HG03064 (cell line): ENCODE results near the gene GPR35.

Experiments used
- ATAC-seq: cut with Tn5 transposase; IDR thresholded peaks from one replicate; pipeline ENCODE4 v1.9.1; 2021; ENCODE audit warnings: low read depth; ENCODE audit not compliant: unreplicated experiment

The GPR35 gene

DNA sequence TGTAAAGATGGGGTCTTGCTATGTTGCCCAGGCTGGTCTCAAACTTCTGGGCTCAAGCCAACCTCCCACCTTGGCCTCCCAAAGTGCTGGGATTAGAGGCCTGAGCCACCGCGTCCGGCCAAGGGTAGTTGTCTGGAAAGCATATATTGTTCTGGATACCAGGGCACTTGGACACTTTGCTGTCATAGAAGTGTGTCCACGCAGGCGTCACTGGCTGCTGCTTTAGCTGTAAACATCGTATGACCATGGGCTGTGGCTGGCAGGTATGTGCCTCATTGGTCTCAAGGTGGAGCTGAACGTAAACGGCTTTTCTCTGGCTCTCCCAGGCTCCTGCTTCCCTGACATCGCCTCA lies 3.2 kb upstream of the GPR35 start:
- ATAC-seq: no peak

DNA sequence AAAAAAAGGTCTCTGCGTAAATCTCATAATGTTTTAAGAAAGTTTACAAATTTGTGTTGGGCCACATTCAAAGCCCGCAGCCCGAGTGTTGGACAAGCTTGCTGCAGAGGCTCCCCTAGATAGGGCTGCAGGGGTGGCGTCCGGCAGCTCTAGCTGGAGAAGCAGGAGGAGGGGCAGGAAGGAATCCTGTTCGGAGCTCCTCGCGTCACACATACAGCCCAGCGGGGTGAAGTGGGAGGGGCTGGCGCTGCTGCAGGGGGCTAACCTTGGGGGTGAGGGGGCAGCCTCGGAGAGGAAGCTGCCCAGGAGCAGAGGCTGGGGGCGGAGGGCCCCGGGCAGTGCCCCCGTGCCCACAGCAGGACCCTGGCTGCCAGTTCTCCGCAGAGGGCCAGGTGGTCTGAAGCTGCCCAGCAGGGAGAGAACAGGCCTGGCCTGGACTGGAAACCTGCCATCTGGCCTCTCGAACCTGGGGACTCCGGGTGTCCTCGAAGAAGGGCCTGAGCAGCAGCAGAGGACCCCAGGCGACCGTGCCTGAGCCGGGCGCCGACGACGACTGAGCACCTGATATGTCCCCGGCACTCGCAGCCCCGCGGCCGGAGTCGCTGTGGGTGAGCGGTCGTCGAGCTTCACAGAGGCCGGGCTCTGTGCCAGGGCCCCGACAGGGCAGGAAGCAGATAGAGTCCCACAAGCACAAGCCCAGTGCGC lies 2.6 kb upstream of the GPR35 start:
- ATAC-seq: peak; percentile 40

DNA sequence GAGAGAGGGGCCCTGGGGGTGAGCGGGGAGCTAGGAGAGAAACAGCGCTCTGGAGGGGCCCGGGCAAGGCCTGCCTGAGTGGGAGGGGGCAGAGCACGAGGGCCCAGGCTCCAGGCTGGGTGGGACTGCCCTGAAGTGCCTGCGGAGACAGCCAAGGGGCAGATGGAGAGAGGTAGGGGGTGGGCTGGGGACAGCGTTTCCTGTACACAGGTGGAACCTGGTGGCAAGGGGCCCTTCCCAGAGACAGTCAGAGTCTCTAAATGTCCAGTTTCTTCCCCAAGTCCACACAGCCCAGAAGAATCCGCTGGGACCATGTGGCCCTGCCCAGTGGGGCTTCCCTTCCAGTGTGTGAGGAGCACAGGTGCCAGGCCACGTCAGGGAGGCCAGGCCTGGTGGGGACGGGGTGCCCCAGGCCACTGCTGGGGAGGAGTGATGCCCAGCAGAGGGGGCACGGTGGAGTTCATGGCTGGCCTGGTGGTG lies 1.7 kb upstream of the GPR35 start:
- no peak for ATAC-seq

DNA sequence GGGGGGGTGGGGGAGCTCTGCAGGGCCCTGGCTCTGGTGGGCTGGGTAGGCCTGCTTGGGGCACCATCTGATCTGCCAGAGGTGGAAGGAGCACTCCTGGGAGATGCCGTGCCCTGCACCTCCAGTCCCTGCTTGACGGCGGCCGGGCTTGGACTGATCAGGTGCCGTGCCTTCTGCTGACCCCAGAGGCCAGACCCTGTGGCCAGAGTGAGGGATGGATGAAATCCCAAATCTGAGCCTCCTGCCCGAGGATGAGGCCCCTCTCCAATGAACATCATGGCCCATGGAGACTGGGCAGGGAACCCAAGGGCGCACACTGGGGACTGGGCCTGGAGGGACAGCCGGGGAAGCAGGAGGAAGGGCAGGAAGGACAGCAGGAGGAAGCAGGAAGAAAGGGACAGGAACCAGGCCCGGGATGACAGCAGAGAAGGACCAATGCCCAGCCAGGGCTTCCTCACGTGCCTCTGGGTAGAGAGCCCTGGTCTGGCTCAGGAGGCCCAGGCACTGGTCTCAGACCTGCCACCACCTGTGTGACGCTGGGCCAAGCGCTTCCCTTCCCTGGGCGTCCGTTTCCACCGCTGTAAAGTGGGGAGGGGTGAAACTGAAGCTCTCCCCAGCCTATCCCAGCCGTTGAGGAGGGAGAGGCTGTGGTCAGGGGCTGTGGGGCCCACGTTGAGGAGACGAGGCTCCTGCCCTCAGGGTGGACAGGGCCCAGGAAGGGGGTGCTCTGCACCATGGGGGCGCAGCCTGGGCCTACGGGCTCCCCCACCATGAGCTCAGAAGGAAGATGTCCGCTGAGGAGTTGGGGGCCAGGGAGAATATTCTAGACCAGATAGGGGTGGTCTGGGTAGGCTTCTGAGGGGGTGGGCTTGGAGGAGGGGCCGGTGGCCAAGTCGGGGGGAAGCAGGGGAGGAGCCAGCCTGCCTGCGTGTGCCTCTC lies 1.0 kb upstream of the GPR35 start:
- no peak for ATAC-seq

DNA sequence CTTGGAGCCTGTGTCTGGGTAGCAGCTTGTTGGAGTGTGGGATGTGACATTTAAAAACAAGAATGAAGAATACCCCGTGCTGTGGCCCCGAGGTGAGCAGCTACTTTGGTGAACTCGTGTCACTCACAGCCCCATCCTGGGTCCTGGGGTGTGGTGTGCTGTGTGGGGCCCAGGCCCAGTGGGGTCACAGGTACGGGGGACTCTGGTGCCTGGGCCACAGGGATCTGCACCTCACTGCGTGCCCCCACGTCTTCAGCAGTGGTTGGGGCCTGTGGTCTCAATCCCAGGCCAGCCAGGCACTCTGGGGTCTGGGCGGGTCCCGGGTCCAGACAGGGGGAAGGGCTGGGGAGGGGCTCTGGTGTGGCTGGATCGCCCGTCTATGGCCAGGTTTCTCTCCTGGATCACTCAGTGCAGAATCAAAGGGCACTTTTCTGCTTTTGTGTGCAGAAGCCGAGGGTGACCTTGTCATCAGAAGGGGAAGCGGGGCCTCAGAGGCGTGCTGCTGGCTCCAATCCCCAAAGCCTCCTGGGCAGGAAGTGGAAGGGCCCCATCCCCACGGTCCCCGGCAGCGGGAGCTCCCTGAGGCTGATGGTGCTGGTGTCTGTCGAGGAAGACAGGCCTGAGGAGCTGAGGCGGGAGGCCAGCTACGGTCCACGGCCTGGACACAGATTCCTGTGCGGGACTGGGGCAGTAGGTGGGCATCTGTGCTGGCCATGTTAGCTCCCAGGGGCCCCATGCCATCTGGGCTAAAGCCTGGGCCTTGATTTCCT lies 1.4 kb downstream of the GPR35 start:
- ATAC-seq: no peak

DNA sequence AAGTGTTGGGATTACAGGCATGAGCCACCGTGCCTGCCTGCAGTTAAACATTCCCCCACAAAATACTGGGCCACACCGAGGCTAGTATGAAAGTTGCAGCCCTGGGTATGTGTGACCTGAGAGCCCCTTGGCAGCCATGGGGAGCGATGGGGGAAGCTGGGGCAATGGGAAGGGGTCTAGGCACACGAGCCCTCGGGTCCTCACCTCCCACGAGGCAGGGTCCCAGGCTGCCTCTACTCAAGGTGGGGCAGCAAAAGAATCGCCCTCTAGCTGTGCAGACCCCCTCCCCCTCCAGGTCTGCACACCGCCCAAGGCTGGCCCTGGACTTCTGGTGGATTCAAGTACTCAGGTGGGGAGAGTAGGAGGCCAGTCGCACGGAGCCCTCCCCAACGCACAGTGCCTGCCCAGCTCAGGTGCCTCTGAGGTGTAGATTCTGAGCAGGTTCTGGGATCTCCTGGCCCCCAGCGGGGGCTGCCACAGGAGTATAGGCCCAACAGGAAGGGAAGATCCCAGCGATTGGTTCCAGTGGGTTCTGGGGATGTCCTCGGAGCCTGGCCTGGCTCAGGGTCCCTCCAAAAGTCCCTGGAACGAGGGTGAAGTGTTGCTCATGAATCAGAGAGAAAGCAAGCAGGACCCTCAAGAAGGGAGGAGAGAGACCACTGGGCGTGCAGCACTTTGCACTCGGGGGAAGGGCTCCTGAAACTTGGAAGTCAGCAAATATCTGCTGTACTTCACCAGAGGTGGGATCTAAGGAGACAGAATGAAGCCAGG lies 2.6 kb downstream of the GPR35 start:
- ATAC-seq: no peak

DNA sequence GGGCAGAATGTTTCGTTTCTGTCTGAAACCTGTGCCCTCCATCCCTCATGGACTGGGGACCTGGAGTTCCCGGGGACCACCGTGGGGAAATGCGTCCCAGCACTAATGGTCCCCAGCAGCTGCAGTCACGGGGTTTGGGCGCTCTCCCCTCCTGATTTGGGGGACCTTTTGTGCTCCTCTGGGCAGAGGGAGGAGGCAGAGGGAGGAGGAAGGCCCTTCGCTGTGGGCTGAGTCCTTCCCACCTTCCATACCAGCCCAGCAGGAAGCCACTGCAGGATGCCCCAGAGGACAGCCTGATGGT lies 3.2 kb downstream of the GPR35 start:
- ATAC-seq: no peak

DNA sequence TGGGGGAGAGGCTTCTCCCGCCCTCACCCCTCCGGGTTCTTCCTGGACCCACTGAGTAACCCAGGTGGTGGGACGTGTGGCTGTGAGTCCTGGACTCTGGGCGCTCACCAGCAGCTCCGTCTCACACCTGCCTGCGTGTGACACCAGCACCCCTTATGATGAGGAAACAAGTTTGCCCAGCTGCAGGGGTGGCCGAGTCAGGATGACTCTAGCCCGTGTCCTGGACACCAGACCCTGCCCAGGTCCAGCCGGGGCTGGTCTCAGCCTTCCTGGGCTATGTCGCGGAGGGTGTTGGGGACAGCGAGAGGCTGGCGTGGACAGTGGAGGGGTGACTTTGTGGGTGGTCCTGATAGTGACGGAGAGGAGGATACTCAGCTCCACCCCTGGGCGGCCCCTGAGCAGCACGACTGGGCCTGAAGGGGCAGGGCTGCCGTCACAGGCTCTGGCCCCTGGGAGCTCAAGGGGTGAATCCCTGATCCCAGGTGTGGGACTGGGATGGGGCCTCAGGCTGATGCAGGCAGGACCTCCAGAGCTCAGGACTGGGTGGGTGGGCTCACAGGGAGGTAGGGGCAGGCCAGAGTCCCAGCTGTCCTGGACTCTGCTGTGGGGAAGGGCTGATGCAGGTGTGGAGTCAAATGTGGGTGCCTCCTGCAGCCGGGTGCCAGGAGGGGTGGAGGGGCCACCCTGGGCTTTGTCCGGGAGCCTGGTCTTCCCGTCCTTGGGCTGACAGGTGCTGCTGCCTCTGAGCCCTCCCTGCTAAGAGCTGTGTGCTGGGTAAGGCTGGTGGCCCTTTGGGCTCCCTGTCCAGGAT lies 3.7 kb downstream of the GPR35 start:
- no peak for ATAC-seq

DNA sequence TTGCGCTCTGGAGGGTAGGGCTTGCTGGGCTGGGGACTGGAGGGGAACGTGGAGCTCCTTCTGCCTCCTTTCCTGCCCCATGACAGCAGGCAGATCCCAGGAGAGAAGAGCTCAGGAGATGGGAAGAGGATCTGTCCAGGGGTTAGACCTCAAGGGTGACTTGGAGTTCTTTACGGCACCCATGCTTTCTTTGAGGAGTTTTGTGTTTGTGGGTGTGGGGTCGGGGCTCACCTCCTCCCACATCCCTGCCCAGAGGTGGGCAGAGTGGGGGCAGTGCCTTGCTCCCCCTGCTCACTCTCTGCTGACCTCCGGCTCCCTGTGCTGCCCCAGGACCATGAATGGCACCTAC lies 4.3 kb downstream of the GPR35 start:
- no peak for ATAC-seq

DNA sequence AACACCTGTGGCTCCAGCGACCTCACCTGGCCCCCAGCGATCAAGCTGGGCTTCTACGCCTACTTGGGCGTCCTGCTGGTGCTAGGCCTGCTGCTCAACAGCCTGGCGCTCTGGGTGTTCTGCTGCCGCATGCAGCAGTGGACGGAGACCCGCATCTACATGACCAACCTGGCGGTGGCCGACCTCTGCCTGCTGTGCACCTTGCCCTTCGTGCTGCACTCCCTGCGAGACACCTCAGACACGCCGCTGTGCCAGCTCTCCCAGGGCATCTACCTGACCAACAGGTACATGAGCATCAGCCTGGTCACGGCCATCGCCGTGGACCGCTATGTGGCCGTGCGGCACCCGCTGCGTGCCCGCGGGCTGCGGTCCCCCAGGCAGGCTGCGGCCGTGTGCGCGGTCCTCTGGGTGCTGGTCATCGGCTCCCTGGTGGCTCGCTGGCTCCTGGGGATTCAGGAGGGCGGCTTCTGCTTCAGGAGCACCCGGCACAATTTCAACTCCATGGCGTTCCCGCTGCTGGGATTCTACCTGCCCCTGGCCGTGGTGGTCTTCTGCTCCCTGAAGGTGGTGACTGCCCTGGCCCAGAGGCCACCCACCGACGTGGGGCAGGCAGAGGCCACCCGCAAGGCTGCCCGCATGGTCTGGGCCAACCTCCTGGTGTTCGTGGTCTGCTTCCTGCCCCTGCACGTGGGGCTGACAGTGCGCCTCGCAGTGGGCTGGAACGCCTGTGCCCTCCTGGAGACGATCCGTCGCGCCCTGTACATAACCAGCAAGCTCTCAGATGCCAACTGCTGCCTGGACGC lies 4.9 kb downstream of the GPR35 start:
- no peak for ATAC-seq

DNA sequence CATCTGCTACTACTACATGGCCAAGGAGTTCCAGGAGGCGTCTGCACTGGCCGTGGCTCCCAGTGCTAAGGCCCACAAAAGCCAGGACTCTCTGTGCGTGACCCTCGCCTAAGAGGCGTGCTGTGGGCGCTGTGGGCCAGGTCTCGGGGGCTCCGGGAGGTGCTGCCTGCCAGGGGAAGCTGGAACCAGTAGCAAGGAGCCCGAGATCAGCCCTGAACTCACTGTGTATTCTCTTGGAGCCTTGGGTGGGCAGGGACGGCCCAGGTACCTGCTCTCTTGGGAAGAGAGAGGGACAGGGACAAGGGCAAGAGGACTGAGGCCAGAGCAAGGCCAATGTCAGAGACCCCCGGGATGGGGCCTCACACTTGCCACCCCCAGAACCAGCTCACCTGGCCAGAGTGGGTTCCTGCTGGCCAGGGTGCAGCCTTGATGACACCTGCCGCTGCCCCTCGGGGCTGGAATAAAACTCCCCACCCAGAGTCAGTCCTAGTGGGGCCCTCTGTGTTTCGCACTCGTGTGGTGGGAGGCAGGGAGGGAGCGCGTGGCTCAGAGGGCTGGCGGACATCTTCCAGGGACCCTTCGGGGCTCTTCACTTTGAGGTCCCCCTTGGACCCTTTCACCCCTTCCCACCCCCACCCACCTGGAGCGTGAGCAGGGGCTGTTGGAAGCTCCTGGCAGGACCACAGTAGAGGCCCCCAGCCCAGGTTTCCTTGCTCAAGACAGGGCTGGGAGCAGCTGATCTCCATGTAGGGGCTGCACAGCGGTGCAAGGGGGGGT lies 5.7 kb downstream of the GPR35 start:
- ATAC-seq: no peak

DNA sequence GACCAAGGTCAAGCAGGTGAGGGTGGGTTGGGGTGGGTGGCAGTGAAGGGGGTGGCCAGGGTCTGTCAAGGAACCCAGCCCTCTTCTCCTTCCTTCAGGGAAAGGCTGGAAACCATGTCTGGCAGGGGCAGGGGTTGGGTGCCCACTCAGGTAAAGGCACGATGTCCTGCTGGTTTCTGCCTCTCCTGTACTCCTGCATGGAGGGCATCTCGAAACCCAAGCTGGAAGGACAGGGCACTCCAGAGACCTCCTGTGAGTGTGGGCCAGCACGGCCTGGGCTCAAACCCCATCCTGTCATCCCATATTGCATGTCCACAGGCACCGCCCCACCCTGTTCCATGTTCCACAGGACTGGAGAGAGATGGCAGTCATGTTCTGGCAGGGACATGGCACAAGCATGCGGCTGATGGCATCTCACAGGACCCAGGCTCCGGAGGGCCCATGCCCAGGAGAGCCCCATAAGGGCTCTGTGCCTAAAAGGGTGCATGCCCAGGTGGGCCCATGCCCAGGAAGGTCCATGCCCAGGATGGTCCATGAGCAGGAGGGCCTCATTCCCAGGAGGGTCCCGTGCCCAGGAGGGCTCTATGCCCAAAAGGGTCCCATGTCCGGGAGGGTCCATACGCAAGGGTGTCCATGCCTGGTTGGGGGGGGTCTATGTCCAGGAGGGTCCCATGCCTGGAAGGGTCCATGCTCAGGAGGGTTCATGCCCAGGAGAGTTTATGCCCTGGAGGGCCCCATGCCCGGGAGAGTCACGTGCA lies 6.4 kb downstream of the GPR35 start:
- no peak for ATAC-seq

DNA sequence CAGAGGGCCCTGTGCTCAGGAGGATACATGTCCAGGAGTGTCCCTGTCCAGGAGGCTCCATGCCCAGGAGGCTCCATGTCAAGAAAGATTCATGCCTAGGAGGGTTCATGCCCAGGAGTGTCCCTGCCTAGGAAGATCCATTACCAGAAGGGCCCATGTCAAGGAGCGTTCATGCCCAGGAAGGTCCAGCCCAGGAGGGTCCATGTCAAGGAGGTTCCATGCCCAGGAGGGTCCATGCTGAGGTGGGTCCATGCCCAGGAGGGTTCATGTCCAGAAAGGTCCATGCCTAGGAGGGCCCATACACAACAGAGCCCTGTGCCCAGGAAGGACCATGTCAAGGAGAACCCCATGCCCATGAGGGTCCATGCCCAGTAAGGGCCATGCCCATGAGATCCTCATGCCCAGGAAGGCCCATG lies 7.0 kb downstream of the GPR35 start:
- ATAC-seq: no peak

DNA sequence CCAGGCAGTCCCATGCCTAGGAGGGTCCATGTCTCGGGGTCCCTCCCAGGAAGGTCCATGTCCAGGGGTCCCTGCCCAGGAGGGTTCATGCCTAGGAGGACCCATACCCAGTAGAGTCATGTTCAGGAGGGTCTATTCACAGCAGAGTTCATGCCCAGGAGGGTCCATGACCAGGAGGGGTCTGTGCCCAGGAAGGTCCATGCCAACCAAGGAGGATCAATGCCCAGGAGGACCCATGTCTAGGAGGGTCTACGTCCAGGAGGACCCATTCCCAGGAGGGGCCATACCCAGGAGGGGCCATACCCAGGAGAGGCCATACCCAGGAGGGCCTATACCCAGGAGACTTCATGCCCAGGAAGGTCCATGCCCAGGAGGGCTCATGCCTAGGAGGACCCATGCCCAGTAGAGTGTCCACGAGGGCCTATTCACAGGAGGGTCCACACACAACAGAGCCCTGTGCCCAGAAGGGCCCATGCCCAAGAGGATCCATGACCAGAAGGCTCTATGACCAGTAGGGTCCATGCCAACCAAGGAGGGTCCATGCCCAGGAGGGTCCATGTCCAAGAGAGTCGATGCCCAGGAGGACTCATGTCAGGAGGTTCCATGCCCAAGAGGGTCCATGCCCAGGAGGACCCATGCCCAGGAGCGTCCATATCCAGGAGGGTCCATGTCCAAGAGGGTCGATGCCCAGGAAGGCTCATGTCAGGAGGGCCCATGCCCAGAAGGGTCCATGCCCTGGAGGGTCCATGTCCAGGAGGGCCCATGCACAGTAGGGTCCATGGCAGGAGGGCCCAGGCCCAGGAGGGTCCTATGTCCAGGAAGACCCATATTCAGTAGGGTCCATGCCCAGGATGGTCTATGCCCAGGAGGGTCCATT lies 10.1 kb downstream of the GPR35 start:
- no peak for ATAC-seq

DNA sequence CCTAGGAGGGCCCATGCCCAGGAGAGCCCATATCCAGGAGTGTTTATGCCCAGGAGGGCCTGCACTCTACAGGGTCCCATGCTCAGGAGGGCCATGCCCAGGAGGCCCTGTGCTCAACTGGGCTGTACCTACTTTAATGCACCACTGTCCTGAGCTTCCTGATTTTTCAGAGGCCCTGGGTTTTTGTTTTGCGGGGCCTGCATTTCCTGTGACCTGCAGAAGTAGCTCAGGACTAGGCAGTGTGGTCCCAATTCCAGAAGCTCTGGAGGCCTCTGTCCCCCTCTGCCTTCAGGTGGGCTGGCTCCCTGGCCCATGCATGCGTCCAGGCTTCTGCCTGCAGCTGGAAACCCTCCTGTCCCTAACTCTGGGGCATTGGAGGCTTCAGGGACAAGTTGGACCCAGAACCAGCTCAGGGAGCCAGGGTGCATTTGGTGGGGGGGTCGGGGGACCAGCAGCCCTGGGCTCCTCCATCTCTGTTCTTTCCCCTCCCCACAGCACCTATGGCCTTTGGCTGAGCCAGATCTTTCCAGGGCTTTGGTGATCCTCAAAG lies 10.8 kb downstream of the GPR35 start:
- no peak for ATAC-seq

DNA sequence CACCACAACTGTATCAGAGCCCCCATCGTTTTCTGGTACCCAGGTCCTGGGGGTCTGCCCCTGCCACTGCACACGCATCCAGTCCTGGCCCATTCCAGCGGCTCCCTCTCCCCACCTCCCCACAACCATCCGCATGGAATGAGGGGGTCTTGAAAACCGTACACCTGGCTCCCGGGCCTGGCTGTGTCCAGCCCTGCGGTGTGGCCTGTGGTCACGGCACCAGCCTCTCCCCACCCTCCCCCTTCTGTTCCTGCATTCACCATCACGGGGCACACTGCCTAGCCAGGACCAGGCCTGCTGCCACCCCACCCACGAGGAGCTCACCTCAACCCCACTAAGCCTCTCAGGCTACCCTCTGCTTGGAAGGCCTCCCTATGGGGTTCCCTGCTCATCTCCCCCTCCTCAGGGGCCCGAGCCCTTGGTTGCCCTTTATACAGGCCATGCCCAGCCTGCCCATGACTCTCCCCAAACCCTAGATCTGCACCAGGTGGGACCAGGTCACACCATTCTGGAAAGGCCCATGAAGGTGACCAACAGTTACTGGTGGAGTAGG lies 11.4 kb downstream of the GPR35 start:
- ATAC-seq: no peak
